ENCODE data around the gene SCAI.

Gene SCAI

DNA sequence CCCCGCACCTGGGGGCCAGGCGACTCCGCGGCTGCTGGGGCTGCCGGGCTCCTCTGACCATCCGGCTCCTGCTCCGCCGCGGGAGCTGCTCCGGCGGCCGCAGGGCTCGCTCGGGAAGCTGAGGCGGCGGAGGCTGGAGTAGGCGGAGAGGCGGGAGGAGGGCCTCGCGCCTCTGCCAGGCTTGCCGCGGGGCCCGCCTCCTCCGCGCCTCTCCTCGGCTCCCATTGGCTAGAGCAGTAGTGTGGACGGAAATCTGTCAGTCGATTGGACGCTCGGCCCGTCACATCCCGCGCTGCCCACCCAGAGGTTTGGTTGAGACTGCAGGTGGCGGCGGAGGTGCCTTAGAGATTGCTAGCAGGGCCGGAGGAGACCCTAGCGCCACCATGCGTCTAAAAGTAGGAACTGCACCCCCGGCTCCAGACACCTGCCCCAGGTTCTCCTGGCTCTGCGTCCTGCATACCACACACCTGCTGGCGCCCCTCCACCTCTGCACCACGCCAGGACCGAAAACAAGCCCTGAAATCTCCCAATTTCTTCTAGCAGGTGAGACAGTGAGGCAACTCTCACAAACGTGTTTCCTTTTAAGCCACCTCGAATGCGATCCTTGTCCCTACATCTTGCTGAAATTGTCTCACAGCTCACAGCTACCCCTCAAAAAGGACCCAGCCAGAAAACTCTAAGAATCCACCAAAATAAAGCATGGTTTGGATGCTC, at the start of gene SCAI:
Gene SCAI (minus strand): TSS at position 152 of the 714 bp plus-strand sequence. CDS start 91 bp downstream, at position 61.
- H3K4me3 ChIP-seq (replicated peaks; ENCODE audit: low read depth, low read length): peak within 1 kb of the TSS; percentile 83
- DNase-seq (ENCODE audit: extremely low read depth, insufficient read length): peak; percentile 98
- no peaks in the 10 kb centered on the region for H3K27me3 ChIP-seq (replicated peaks; ENCODE audit: control insufficient read depth, insufficient read depth, low read length)
- H3K36me3 ChIP-seq (ENCODE audit: control insufficient read depth, insufficient read depth, low read length): no peaks in the 10 kb centered on the region
- TF ChIP-seq, protein P1, sequence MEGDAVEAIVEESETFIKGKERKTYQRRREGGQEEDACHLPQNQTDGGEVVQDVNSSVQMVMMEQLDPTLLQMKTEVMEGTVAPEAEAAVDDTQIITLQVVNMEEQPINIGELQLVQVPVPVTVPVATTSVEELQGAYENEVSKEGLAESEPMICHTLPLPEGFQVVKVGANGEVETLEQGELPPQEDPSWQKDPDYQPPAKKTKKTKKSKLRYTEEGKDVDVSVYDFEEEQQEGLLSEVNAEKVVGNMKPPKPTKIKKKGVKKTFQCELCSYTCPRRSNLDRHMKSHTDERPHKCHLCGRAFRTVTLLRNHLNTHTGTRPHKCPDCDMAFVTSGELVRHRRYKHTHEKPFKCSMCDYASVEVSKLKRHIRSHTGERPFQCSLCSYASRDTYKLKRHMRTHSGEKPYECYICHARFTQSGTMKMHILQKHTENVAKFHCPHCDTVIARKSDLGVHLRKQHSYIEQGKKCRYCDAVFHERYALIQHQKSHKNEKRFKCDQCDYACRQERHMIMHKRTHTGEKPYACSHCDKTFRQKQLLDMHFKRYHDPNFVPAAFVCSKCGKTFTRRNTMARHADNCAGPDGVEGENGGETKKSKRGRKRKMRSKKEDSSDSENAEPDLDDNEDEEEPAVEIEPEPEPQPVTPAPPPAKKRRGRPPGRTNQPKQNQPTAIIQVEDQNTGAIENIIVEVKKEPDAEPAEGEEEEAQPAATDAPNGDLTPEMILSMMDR (IDR thresholded peaks at IDR 0.05; ENCODE audit: insufficient read depth, low read length, poor library complexity, severe bottlenecking): peak; percentile 99

DNA sequence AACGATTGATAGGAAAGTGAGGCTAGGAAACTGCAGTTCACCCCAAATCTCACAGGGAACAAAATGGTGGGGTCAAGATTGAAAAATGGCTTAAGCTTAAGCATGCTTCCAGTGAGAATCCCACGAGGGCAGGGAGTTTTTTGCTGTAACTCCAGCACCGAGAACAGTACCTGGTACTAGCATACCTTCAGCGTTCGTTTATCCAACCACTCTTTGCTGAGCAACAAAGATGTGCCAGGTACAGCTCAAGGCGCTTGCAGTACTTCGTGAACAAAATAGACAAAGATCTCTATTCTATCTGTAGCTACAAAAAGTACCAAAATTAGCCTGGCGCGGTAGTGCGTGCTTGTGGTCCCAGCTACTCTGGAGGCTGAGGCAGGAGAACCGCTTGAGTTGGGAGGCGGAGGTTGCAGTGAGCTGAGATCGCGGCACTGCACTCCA, 47.1 kb upstream of the SCAI start:
- no peaks in the 10 kb centered on the region for H3K36me3 ChIP-seq (ENCODE audit: control insufficient read depth, insufficient read depth, low read length)
- H3K4me3 ChIP-seq (replicated peaks; ENCODE audit: low read depth, low read length): peak overlapping the region; percentile 99
- TF ChIP-seq, protein P1 (IDR thresholded peaks at IDR 0.05; ENCODE audit: insufficient read depth, low read length, poor library complexity, severe bottlenecking): no peak
- no peaks in the 10 kb centered on the region for H3K27me3 ChIP-seq (replicated peaks; ENCODE audit: control insufficient read depth, insufficient read depth, low read length)
- no peak for DNase-seq (ENCODE audit: extremely low read depth, insufficient read length)

GRCh38 chr9:125189361-125190289, 46.3 kb upstream of the SCAI start, which contains the start of gene PPP6C:
Gene PPP6C, minus strand, starts transcription at chr9:125189803. Its CDS starts 85 bp downstream, at chr9:125189718.
- Histone ChIP-seq H3K36me3 (ENCODE audit: control insufficient read depth, insufficient read depth, low read length) (no peaks in the 10 kb centered on the region), H3K4me3 (replicated peaks; ENCODE audit: low read depth, low read length) (peak within 1 kb of the TSS; percentile 99), H3K27me3 (replicated peaks; ENCODE audit: control insufficient read depth, insufficient read depth, low read length) (no peaks in the 10 kb centered on the region)
- TF ChIP-seq, protein P1 (IDR thresholded peaks at IDR 0.05; ENCODE audit: insufficient read depth, low read length, poor library complexity, severe bottlenecking): peak; percentile 86
- peak; percentile 97 for DNase-seq (ENCODE audit: extremely low read depth, insufficient read length)

DNA sequence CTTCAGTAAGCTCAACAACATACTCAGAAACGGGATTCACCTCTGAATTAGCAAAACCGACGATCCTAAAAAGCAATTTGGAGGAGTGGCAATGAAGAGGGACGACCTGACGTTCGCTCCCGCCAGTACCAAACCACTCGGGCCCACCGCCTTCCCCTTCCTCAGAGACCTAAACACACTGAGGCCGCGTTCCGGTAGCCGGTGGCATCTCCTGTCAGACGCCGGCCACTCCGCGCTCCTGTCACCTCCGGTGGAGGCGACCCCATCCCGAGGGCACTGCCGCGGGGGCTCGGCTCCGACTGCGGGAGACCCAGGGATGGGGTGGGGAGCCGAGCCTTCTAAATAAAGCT, 45.7 kb upstream of the SCAI start:
- Histone ChIP-seq H3K36me3 (ENCODE audit: control insufficient read depth, insufficient read depth, low read length) (no peaks in the 10 kb centered on the region), H3K4me3 (replicated peaks; ENCODE audit: low read depth, low read length) (peak overlapping the region; percentile 99), H3K27me3 (replicated peaks; ENCODE audit: control insufficient read depth, insufficient read depth, low read length) (no peaks in the 10 kb centered on the region)
- peak; percentile 47 for DNase-seq (ENCODE audit: extremely low read depth, insufficient read length)
- TF ChIP-seq, protein P1 (IDR thresholded peaks at IDR 0.05; ENCODE audit: insufficient read depth, low read length, poor library complexity, severe bottlenecking): no peak

DNA sequence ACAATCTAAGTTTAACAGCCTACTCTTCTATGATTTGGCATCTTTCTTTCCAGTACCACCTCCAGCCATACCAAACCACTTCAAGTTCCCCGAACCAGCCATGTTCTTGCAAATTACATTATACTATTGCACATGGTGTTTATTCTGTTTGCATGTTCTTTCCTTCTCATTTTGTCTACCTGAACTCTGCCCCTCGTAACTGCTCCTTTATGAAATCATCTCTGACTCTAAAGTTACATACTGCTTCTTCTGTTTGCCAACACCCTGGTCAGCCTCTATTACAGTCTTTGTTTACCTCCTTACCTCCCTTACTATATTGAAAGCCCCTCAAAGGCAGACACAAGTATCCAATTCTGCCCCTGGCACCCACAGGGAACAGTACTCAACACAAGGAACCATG, 40.2 kb upstream of the SCAI start:
- Histone ChIP-seq H3K27me3 (replicated peaks; ENCODE audit: control insufficient read depth, insufficient read depth, low read length) (no peaks in the 10 kb centered on the region), H3K36me3 (ENCODE audit: control insufficient read depth, insufficient read depth, low read length) (no peaks in the 10 kb centered on the region), H3K4me3 (replicated peaks; ENCODE audit: low read depth, low read length) (no peak overlapping the region)
- TF ChIP-seq, protein P1 (IDR thresholded peaks at IDR 0.05; ENCODE audit: insufficient read depth, low read length, poor library complexity, severe bottlenecking): no peak
- DNase-seq (ENCODE audit: extremely low read depth, insufficient read length): no peak

Measured in GM06990 (cell line).